ENCODE measurements around the gene ENC1.
A peak's percentile ranks its signal among the peaks of the same experiment; 100 is the strongest.

The ENC1 gene

GRCh38 chr5:74655716-74656115 lies 15.2 kb upstream of the ENC1 start:
- DNase-seq (ENCODE audit: low read depth), result no peak

- no peak for DNase-seq (ENCODE audit: low read depth)
Measured at GRCh38 chr5:74655206-74655605, 14.7 kb upstream of the ENC1 start.

GRCh38 chr5:74653991-74654390 lies 13.5 kb upstream of the ENC1 start:
- no peak for DNase-seq (ENCODE audit: low read depth)

- DNase-seq (ENCODE audit: low read depth), result no peak
Measured at GRCh38 chr5:74652576-74652975, 12.0 kb upstream of the ENC1 start.

- DNase-seq (ENCODE audit: low read depth), result no peak
Measured at GRCh38 chr5:74651710-74652109, 11.2 kb upstream of the ENC1 start.

- no peak for DNase-seq (ENCODE audit: low read depth)
Measured at GRCh38 chr5:74649421-74649973, 9.0 kb upstream of the ENC1 start.

- no peak for DNase-seq (ENCODE audit: low read depth)
Measured at GRCh38 chr5:74648835-74649293, 8.3 kb upstream of the ENC1 start.

GRCh38 chr5:74647096-74647495 lies 6.6 kb upstream of the ENC1 start:
- DNase-seq (ENCODE audit: low read depth), result no peak

- peak; percentile 83 for DNase-seq (ENCODE audit: low read depth)
Measured at GRCh38 chr5:74643111-74643562, 2.6 kb upstream of the ENC1 start.

GRCh38 chr5:74642543-74642863 lies 2.0 kb upstream of the ENC1 start:
- DNase-seq (ENCODE audit: low read depth), result no peak

GRCh38 chr5:74641735-74642542 lies 1.4 kb upstream of the ENC1 start:
- DNase-seq (ENCODE audit: low read depth), result peak; percentile 69

GRCh38 chr5:74640954-74641734 lies 616 bp upstream of the ENC1 start:
- peak; percentile 35 for DNase-seq (ENCODE audit: low read depth)

- no peak for DNase-seq (ENCODE audit: low read depth)
Measured at GRCh38 chr5:74639807-74640449, 600 bp downstream of the ENC1 start.

GRCh38 chr5:74638970-74639806 lies 1.3 kb downstream of the ENC1 start:
- DNase-seq (ENCODE audit: low read depth), result no peak

- no peak for DNase-seq (ENCODE audit: low read depth)
Measured at GRCh38 chr5:74638544-74638969, 2.0 kb downstream of the ENC1 start.

GRCh38 chr5:74636552-74636951 lies 4.0 kb downstream of the ENC1 start:
- no peak for DNase-seq (ENCODE audit: low read depth)

GRCh38 chr5:74636149-74636548 lies 4.4 kb downstream of the ENC1 start:
- no peak for DNase-seq (ENCODE audit: low read depth)

GRCh38 chr5:74634611-74635286 lies 5.8 kb downstream of the ENC1 start:
- DNase-seq (ENCODE audit: low read depth), result no peak

GRCh38 chr5:74633695-74634094 lies 6.8 kb downstream of the ENC1 start:
- DNase-seq (ENCODE audit: low read depth), result no peak

- no peak for DNase-seq (ENCODE audit: low read depth)
Measured at GRCh38 chr5:74632947-74633356, 7.6 kb downstream of the ENC1 start.
